IMR-90 (cell line): ENCODE results near the gene TNS1. TPM values are rescaled to one million over a fixed set of nuclear protein-coding genes. Genes with fewer than 3 reads are reported as not detected.

Experiments
- ATAC-seq: fragments of 200-7000 bp; cut with Tn5 transposase; 2 replicates; pipeline ENCODE4 v1.9.1; 2020; ENCODE audit warnings: low read depth, mild to moderate bottlenecking, moderate library complexity
- BruUV-seq: library from RNA; stranded (reverse); fragments of 400-500 nt; replicated peaks from 2 replicates; lab custom pipeline; 2021; lab: Mats Ljungman, UMichigan
- CTCF ChIA-PET: fragments of 300-600 bp; formaldehyde crosslinking; extraction: SDS; loops from one replicate; lab custom pipeline; 2021; ENCODE audit warnings: antibody characterized with exemption; lab: Yijun Ruan, JAX
- POLR2A ChIA-PET: fragments of 300-600 bp; sonication (Branson Sonifier 250); formaldehyde crosslinking; loops from one replicate; lab custom pipeline; 2022; ENCODE audit warnings: antibody characterized with exemption; ENCODE audit not compliant: unreplicated experiment; lab: Charles Lee
- DNase-seq: peaks from one replicate; pipeline ENCODE4 v3.0.0; 2013
- H2AFZ ChIP-seq: replicated peaks from 2 replicates; pipeline ENCODE3; 2013; ENCODE audit warnings: low read length, mild to moderate bottlenecking; ENCODE audit not compliant: poor library complexity
- H2AK5ac ChIP-seq: 2 replicates; pipeline ENCODE4 v1.6.1; 2013; ENCODE audit warnings: low read depth, low read length, inconsistent platforms
- H2AK9ac ChIP-seq: replicated peaks from 2 replicates; pipeline ENCODE3; 2013; ENCODE audit warnings: mild to moderate bottlenecking, low read depth, low read length, moderate library complexity; ENCODE audit not compliant: poor library complexity
- H2BK120ac ChIP-seq: 2 replicates; pipeline ENCODE4 v1.6.1; 2013; ENCODE audit warnings: low read depth, low read length, inconsistent platforms
- H2BK15ac ChIP-seq: 3 replicates; pipeline ENCODE4 v1.6.1; 2013; ENCODE audit warnings: low read depth, low read length, inconsistent platforms
- H2BK20ac ChIP-seq: 2 replicates; pipeline ENCODE4 v1.6.1; 2013; ENCODE audit warnings: low read depth, mild to moderate bottlenecking, inconsistent platforms, low read length, moderate library complexity
- H2BK5ac ChIP-seq: 2 replicates; pipeline ENCODE4 v1.6.1; 2013; ENCODE audit warnings: mild to moderate bottlenecking, low read depth, low read length, inconsistent platforms; ENCODE audit not compliant: poor library complexity, severe bottlenecking
- H3K14ac ChIP-seq: replicated peaks from 2 replicates; pipeline ENCODE4 v1.6.1; 2013; ENCODE audit warnings: low read depth, low read length, inconsistent platforms
- H3K18ac ChIP-seq: 2 replicates; pipeline ENCODE4 v1.6.1; 2013; ENCODE audit warnings: low read depth, low read length, control low read depth
- H3K23ac ChIP-seq: 2 replicates; pipeline ENCODE4 v1.6.1; 2013; ENCODE audit warnings: low read depth, low read length, inconsistent platforms
- H3K27ac ChIP-seq: 2 replicates; pipeline ENCODE4 v1.5.1; 2013; ENCODE audit warnings: mild to moderate bottlenecking, control low read depth, low read length; ENCODE audit not compliant: insufficient read depth
- H3K27me3 ChIP-seq: 2 replicates; pipeline ENCODE4 v1.6.1; 2013; ENCODE audit warnings: low read length; ENCODE audit not compliant: control insufficient read depth, insufficient read depth
- H3K36me3 ChIP-seq: 2 replicates; pipeline ENCODE4 v1.6.1; 2013; ENCODE audit warnings: low read length, mixed read lengths; ENCODE audit not compliant: control insufficient read depth, insufficient read depth
- H3K4ac ChIP-seq: 2 replicates; pipeline ENCODE4 v1.6.1; 2013; ENCODE audit warnings: low read depth, low read length, inconsistent platforms
- H3K4me1 ChIP-seq: 2 replicates; pipeline ENCODE4 v1.6.1; 2013; ENCODE audit warnings: low read length, mixed read lengths; ENCODE audit not compliant: control insufficient read depth, insufficient read depth
- H3K4me2 ChIP-seq: 2 replicates; pipeline ENCODE4 v1.6.1; 2013; ENCODE audit warnings: low read depth, mild to moderate bottlenecking, control low read depth, low read length, moderate library complexity
- H3K4me3 ChIP-seq: 2 replicates; pipeline ENCODE4 v1.5.1; 2013; ENCODE audit warnings: low read depth, mild to moderate bottlenecking, control low read depth, low read length, moderate library complexity; ENCODE audit not compliant: insufficient read depth
- H3K56ac ChIP-seq: 2 replicates; pipeline ENCODE4 v1.6.1; 2013; ENCODE audit warnings: low read length, inconsistent platforms; ENCODE audit not compliant: insufficient read depth; ENCODE audit errors: extremely low read depth
- H3K79me1 ChIP-seq, 2 experiments: 2 replicates each; pipeline ENCODE4 v1.6.1; 2013; ENCODE audit warnings: low read length in 2 of 2, inconsistent platforms in 1 of 2, low read depth in 1 of 2
- H3K9ac ChIP-seq: 2 replicates; pipeline ENCODE4 v1.6.1; 2013; ENCODE audit warnings: low read depth, low read length, control low read depth
- H3K9me1 ChIP-seq: 2 replicates; pipeline ENCODE4 v1.6.1; 2013; ENCODE audit warnings: low read length, inconsistent platforms; ENCODE audit not compliant: insufficient read depth
- H3K9me3 ChIP-seq: 2 replicates; pipeline ENCODE4 v1.6.1; 2013; ENCODE audit warnings: low read length; ENCODE audit not compliant: control insufficient read depth, insufficient read depth
- H4K20me1 ChIP-seq: 2 replicates; pipeline ENCODE4 v1.6.1; 2013; ENCODE audit warnings: low read length, inconsistent platforms; ENCODE audit not compliant: insufficient read depth
- H4K5ac ChIP-seq: 2 replicates; pipeline ENCODE4 v1.6.1; 2013; ENCODE audit warnings: mild to moderate bottlenecking, low read depth, low read length, control low read depth
- H4K8ac ChIP-seq, 2 experiments: 2 replicates each; pipeline ENCODE4 v1.6.1; 2013; ENCODE audit warnings: low read depth in 2 of 2, low read length in 2 of 2, control low read depth in 1 of 2, inconsistent platforms in 1 of 2
- H4K91ac ChIP-seq: 2 replicates; pipeline ENCODE4 v1.6.1; 2013; ENCODE audit warnings: low read depth, low read length, inconsistent platforms; ENCODE audit not compliant: insufficient read depth
- BHLHE40 ChIP-seq: fragments of 150-350 bp; IDR thresholded peaks from 2 replicates; pipeline ENCODE4 v1.6.1; 2016; ENCODE audit warnings: mild to moderate bottlenecking, low read depth, low read length
- CEBPB ChIP-seq: IDR thresholded peaks from 2 replicates; pipeline ENCODE4 v1.6.1; 2012; ENCODE audit warnings: low read depth, low read length, improper control_type of control experiment
- CHD1 ChIP-seq: IDR thresholded peaks from 2 replicates; pipeline ENCODE4 v1.6.1; 2012; ENCODE audit warnings: low read depth, low read length, improper control_type of control experiment
- ELK1 ChIP-seq: fragments of 150-350 bp; IDR thresholded peaks from 2 replicates; pipeline ENCODE4 v1.6.1; 2016; ENCODE audit warnings: low read depth, mild to moderate bottlenecking, low read length, moderate library complexity, borderline replicate concordance
- FOS ChIP-seq: fragments of 150-350 bp; IDR thresholded peaks from 2 replicates; pipeline ENCODE4 v1.6.1; 2016; ENCODE audit warnings: low read depth, low read length
- MAFK ChIP-seq: IDR thresholded peaks from 2 replicates; pipeline ENCODE4 v1.6.1; 2012; ENCODE audit warnings: low read depth, low read length, improper control_type of control experiment
- MAZ ChIP-seq: IDR thresholded peaks from 2 replicates; pipeline ENCODE4 v1.6.1; 2012; ENCODE audit warnings: low read depth, mild to moderate bottlenecking, low read length, improper control_type of control experiment, moderate library complexity, borderline replicate concordance
- MXI1 ChIP-seq: IDR thresholded peaks from 2 replicates; pipeline ENCODE4 v1.6.1; 2012; ENCODE audit warnings: low read depth, mild to moderate bottlenecking, low read length, moderate library complexity, borderline replicate concordance
- NFE2L2 ChIP-seq: fragments of 150-350 bp; IDR thresholded peaks from 2 replicates; pipeline ENCODE4 v1.6.1; 2016; ENCODE audit warnings: low read depth, mild to moderate bottlenecking, low read length
- POLR2A ChIP-seq: IDR thresholded peaks from 2 replicates; pipeline ENCODE4 v1.6.1; 2012; ENCODE audit warnings: mild to moderate bottlenecking, low read depth, low read length
- RAD21 ChIP-seq: IDR thresholded peaks from 2 replicates; pipeline ENCODE4 v1.6.1; 2012; ENCODE audit warnings: low read length, improper control_type of control experiment
- RCOR1 ChIP-seq: IDR thresholded peaks from 2 replicates; pipeline ENCODE4 v1.6.1; 2012; ENCODE audit warnings: mild to moderate bottlenecking, low read length, improper control_type of control experiment; ENCODE audit not compliant: insufficient replicate concordance
- RFX5 ChIP-seq: IDR thresholded peaks from 2 replicates; pipeline ENCODE4 v1.8.0; 2012; ENCODE audit warnings: low read depth, mild to moderate bottlenecking, low read length, moderate library complexity
- SMC3 ChIP-seq: fragments of 150-350 bp; IDR thresholded peaks from 2 replicates; pipeline ENCODE4 v1.6.1; 2016; ENCODE audit warnings: low read depth, mild to moderate bottlenecking, antibody characterized with exemption, low read length, moderate library complexity
- WGBS, 2 experiments: methylation state at CpG; one replicate each; pipeline versions ENCODE4 v1.1.5 to v1.1.7; 2013; ENCODE audit warnings: missing lambda C conversion rate in 2 of 2; ENCODE audit not compliant: insufficient read length in 1 of 2; ENCODE audit errors: extremely low coverage in 2 of 2; 5-methylcytosine and 5-hydroxymethylcytosine counted together
- dilution Hi-C: fragments of 300-500 bp; cut with HindIII; formaldehyde crosslinking; loops from one replicate; pipeline ENCODE4 v1.14.3; 2018; ENCODE audit warnings: low sequenced_read_pairs; ENCODE audit not compliant: unreplicated experiment
- in situ Hi-C: fragments of 300-500 bp; cut with MboI; formaldehyde crosslinking; loops from 3 replicates; pipeline ENCODE4 v1.14.3; 2019; ENCODE audit warnings: low sequenced_read_pairs, inconsistent platforms, mixed read lengths
- intact Hi-C: fragments of 100-400 bp; cut with micrococcal nuclease; formaldehyde crosslinking; loops from 2 replicates; pipeline ENCODE4 v1.10.0; 2022
- polyA plus RNA-seq, 3 experiments: library from polyadenylated mRNA; depleted of rRNA; stranded (reverse); fragments of >200 nt; gene quantifications; 2 replicates each; pipeline ENCODE4 v1.2.3, GENCODE V29; 2012; ENCODE audit warnings: low replicate concordance in 1 of 3
- total RNA-seq: library from RNA; depleted of rRNA; stranded (reverse); fragments of >200 nt; gene quantifications from 2 replicates; pipeline ENCODE4 v1.2.3, GENCODE V29; 2012
- TF ChIP-seq, protein P1 (sequence below): fragments of 150-350 bp; IDR thresholded peaks from 2 replicates; pipeline ENCODE4 v1.6.1; 2017; ENCODE audit warnings: mild to moderate bottlenecking, antibody characterized with exemption, low read length, low read depth
- TF ChIP-seq, protein P2 (sequence below): conservative IDR thresholded peaks from 2 replicates; pipeline ENCODE4 v1.5.1; 2012; ENCODE audit warnings: mild to moderate bottlenecking, low read depth, low read length, improper control_type of control experiment

TNS1 gene
- total and polyA plus RNA-seq, 2 of the 4 experiments (the other 2 are of a cell fraction), result 41.1 to 45.2 TPM

DNA sequence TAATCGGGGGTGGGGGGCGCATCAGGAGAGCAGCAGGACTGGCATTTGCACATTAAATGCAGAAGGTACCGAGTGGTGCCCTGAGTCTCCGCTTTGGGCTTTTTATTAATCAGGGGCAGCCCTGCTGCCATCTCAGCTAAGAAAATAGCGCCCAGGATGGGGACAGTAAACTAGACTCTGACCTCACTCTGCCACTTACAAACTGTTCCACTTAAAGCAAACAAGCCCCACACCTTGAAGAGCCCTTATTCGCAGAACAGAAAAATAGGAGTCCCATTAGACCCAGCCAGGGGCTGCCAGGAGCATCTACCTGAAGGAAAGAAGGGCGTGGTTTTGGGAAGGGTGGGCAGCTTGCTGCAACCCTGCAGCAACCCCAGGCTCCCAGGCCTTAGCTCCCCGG is 165.3 kb downstream of the TNS1 start:
- Histone ChIP-seq H2BK15ac (no peak overlapping the region), H2AFZ (no peak overlapping the region), H3K36me3 (peaks cover 37% of the 10 kb centered on the region), H3K56ac (no peak overlapping the region), H4K8ac (no peak overlapping the region), H3K23ac (no peak overlapping the region), H3K18ac (no peak overlapping the region), H4K20me1 (peaks cover 46% of the 10 kb centered on the region), H3K9me1 (peaks cover 28% of the 10 kb centered on the region), H3K27me3 (no peaks in the 10 kb centered on the region), H2BK5ac (no peak overlapping the region), H3K4me3 (no peak overlapping the region), H2AK9ac (no peak overlapping the region), H4K5ac (no peak overlapping the region), H3K14ac (no peak overlapping the region), H3K79me1 (peaks cover 21 to 75% of the 10 kb centered on the region in 2 experiments), H3K27ac (no peak overlapping the region), H2BK120ac (no peak overlapping the region), H4K91ac (no peak overlapping the region), H2BK20ac (no peak overlapping the region), H3K9me3 (no peaks in the 10 kb centered on the region), H3K4ac (no peak overlapping the region), H3K4me1 (peaks cover 11% of the 10 kb centered on the region), H3K4me2 (no peak overlapping the region), H2AK5ac (no peak overlapping the region), H3K9ac (no peak overlapping the region)
- in situ Hi-C loops (no loop called here), intact Hi-C loops (loop anchor here (1.0 kb wide), 1 partner anchor 41 kb away; no protein-coding TSS in a partner anchor), dilution Hi-C loops (no loop called here)
- CTCF ChIA-PET, result no interaction called here
- TF ChIP-seq POLR2A (no peak), MAFK (no peak), FOS (no peak), RCOR1 (no peak), RAD21 (no peak), ELK1 (no peak), CHD1 (no peak), CEBPB (no peak), SMC3 (no peak), BHLHE40 (no peak), NFE2L2 (no peak), RFX5 (no peak), MAZ (no peak), MXI1 (no peak)
- TF ChIP-seq, protein P1, sequence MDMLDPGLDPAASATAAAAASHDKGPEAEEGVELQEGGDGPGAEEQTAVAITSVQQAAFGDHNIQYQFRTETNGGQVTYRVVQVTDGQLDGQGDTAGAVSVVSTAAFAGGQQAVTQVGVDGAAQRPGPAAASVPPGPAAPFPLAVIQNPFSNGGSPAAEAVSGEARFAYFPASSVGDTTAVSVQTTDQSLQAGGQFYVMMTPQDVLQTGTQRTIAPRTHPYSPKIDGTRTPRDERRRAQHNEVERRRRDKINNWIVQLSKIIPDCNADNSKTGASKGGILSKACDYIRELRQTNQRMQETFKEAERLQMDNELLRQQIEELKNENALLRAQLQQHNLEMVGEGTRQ, result no peak
- TF ChIP-seq, protein P2, sequence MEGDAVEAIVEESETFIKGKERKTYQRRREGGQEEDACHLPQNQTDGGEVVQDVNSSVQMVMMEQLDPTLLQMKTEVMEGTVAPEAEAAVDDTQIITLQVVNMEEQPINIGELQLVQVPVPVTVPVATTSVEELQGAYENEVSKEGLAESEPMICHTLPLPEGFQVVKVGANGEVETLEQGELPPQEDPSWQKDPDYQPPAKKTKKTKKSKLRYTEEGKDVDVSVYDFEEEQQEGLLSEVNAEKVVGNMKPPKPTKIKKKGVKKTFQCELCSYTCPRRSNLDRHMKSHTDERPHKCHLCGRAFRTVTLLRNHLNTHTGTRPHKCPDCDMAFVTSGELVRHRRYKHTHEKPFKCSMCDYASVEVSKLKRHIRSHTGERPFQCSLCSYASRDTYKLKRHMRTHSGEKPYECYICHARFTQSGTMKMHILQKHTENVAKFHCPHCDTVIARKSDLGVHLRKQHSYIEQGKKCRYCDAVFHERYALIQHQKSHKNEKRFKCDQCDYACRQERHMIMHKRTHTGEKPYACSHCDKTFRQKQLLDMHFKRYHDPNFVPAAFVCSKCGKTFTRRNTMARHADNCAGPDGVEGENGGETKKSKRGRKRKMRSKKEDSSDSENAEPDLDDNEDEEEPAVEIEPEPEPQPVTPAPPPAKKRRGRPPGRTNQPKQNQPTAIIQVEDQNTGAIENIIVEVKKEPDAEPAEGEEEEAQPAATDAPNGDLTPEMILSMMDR, result no peak
- POLR2A ChIA-PET, result interaction anchor here (0.6 kb wide), 1 partner anchor 9 kb away, joined by 4 read pairs; no protein-coding TSS in a partner anchor
- ATAC-seq, result no peak
- 85% methylated on average over 5 of the region's 8 CpGs; no CpG with 5 or more reads in 1 of the 2 experiments for WGBS, 2 experiments
- no peak for DNase-seq
- BruUV-seq, result no TSS peak
